Measurements from ENCODE around the gene PTPRR.

- TF ChIP-seq CTCF (IDR thresholded peaks at IDR 0.05), result no peak
- no peak for TF ChIP-seq POLR2A (IDR thresholded peaks at IDR 0.05)
These were observed 161.2 kb downstream of the PTPRR start for GRCh38 chr12:70759161-70759918.

All from adrenal gland (tissue), 5 donors.